SK-N-DZ (cell line): ENCODE measurements around the gene COL23A1. TPM values are rescaled to one million over a fixed set of nuclear protein-coding genes. Genes with fewer than 3 reads are reported as not detected.
A peak's percentile ranks its signal among the peaks of the same experiment; 100 is the strongest.

ENCODE experiments used
- DNase-seq: peaks from one replicate; pipeline ENCODE4 v3.0.0-alpha.2; 2015; ENCODE audit warnings: low spot score
- polyA plus RNA-seq, 2 experiments: library from polyadenylated mRNA; depleted of rRNA; stranded (reverse); fragments of >200 nt; gene quantifications; 2 replicates each; pipeline ENCODE4 v1.2.3, GENCODE V29; 2014

The COL23A1 gene
- not detected in 2 replicates for polyA plus RNA-seq (2014; cell fraction: cytosol; rRNA removed)
- polyA plus RNA-seq (2014; cell fraction: nucleus; rRNA removed): 0.11 TPM in 1 of 2 replicates, not detected in the other

DNA sequence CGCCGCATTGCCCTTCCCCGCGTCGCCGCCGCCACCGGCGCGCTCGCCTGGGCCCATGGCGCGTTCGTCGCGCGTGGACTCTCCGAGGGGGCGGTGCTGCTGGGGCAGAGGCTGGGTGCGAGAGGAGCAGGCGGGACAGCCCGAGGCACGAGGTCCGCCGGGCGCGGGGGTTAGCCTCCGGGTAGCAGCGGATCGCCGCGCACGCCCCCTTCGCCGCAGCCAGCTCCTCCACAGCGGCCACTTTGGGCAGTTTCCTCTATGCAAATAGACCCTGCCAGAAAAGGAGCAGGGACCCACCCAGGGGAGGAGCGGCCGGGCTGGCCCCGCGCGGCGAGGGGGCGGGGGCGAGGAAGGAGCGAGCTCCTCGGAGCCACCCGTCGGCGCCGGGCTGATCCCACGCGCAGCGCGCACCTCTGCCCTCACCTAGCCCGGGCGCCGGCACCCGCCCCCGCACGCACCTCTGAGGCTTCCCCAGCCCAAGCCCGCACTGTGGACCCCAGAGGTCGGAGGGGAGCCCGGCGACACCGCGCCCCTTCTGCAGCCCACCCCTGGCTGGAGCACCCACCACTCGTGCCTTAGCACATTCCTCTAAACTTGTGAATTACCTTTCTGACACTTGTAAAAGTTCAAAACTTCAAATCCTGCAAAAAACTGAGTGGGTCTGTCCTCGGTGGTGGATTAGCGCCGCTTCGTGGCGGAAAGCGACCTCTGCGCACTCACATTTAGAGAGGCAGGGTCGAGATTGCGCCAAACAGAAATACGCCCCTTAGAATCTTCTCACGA lies at the start of gene COL23A1:
TSS of gene COL23A1 (minus strand) at position 253 of the 783 bp plus-strand sequence.
- DNase-seq: peak; percentile 56

DNA sequence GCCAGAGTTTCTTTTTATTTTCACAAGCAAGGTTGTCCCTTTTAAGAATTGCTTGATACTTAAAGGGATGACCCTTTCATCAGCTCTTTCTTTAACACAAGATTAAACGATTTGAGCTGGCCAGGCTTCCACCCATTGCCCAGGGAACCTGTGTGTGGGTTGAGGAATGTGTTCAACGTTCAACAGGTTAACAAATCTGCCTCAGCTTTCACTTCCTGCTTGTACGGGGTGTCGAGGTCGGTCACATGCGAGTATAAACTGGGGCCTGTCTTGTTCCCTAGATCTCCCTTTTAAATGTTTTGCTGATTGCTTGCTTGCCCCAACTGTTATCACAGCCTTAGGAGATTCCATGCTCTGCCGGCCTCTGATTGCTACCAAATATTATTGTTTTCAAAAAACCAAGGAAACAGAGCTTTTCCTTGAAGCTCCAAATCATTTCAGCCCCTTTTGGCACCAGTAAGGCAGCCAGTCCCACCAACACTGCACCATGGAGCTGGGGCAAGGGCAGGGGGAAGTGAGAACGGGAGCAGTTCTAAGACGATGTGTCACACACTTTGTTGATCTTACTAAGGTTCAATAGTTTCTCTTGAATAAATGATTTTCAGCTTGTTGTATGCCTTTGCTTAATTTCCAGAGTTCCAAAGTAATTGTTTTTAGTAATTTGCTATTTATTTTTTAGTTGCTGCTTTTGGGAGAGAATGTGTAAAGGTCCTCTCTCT lies 47.3 kb upstream of the COL23A1 start:
- no peak for DNase-seq

DNA sequence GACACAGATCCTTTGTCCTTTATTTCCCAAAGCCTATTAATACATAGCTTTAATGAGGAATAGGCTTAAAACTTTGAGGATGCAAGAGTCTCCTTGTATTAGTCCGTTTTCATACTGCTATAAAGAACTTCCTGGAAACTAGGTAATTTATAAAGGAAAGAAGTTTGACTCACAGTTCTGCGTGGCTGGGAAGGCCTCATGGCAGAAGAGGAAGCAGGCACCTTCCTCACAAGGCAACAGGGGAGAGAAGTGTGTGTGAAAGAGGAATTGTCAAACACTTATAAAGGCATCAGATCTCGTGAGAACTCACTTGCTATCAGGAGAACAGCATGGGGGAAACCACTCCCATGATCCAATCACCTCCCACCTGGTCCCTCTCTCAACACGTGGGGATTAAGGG lies 42.1 kb upstream of the COL23A1 start:
- no peak for DNase-seq

DNA sequence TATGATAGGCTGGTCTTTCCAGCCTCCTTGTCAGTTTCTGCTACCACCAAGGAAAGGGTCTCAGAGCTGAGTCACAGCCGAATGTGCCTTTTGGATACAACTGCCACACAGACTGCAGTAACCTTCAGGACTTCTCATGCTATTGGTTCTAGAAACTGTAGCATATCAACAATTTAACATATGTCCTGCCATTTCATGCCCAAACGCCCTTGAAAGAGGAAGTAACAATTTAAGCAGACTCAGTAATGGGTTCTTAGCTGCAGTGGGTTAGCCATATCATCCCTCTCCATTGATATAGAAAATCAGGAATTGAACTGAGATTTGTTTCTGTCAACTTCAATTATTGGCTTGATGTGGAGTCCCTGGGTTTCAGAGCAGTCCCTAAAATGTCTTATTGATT lies 40.8 kb upstream of the COL23A1 start:
- no peak for DNase-seq

DNA sequence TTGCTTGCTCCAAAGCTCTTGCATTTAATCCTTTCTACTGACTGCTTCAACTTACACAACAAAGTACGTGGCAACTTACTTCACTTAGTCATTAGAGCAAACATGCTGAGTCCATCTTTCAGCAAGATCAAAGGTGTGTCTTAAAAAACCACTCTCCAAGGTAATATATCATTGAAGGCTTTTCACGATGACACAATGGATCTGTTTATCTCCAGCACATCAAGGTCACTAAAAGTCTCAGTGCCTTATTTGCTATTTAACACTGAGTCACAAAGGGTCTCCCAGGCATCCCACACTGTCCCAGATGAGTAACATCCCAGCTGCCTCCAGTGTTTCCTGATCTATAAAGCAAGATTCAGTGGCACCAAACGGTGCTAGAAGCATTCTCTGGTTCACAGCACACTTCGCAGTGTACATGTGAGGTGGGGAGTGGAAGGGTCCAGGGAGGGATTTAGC lies 40.3 kb upstream of the COL23A1 start:
- peak; percentile 10 for DNase-seq

DNA sequence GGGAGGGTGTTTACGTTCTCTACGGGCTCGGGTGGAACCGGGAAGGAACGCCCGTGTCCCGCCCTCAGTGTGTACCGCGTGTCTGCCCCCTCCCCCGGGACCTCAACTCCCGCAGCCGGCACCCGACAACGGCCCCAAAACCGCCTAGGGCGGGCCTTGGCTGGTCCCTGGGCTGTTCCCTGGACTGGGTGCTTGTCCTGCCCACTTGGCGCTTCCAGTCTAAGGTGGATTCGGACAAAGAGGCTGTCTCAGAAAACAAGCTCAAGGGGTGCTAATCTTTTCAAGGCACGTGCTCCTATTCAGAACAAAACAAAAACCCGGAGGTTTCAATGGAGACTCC lies 37.0 kb upstream of the COL23A1 start:
- DNase-seq: no peak

DNA sequence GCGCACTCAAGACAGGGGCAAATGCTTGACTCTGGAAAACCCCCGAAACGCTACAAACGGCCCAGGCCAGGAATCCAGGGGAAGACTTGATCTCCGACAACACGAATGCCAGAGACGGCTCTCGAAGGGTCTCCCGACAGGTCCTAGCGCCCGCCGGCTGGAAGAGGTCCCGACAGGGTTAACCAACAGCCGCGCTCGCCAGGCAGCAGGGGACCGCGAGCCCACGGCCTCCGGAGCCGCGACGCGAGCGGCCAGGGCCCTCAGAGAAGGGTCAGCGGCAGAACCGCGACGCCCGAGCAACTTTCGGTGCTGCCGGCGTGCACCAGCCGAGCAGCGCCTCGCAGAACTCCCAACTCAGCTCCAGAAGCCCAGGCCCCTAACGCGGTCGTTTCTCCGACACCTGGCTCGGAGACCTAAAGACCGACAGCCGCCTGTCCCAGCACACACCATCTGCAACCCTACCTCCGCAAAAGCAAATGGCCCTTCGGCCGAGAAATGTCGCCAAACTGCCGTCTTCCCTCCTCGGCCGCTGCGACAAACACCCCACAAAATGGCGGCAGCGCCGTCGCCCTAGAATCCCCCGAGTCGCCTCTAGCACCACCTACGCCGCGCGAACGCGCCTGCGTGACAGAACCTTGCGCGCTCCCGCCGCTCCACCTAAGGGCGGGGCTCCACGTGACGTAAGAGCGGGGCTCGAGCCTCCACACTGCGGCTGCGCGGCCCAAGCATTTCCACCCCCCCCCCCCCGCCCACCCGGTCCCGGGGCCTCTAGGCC lies 36.5 kb upstream of the COL23A1 start, which contains the start of gene CLK4:
TSS of gene CLK4 (minus strand) at position 567 of the 775 bp plus-strand sequence. CDS start 3,634 bp downstream, outside the sequence.
- peak; percentile 92 for DNase-seq

DNA sequence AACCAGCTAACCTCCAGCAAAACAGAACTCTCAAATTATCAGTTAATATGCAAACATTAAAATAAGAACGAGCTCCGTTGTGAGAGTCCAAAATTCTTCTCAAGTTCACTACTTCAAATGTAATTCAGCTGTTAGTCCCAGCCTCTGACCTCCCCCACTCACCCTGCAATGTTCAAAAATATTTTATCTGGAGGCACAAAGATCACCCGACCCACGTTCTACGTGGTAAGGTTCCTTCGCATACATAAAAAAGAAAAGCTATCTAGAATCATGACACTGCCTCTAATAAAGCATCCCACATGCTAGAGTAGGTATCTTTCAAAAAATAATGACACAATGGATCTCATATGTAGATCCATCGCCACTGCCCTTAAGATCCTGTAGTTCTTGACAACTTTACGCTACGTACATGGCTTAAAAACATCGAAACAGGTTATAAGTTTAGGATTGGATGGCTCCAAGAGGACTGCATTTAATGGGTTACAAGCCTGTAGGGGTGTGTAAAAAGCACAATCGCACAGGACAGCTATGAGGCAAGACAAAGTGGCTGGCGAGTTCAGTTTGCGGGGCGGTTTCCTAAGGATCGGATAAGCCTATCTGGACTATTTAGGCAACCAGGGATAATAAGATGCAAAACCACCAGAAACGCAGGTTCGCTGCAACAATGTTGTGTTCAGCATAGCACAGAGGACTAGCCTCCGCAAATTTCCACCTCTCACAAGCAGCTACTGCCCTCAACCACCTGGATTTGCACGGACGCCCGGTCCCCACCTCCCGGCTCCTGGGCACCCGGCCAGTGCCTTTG lies 35.7 kb upstream of the COL23A1 start:
- no peak for DNase-seq

DNA sequence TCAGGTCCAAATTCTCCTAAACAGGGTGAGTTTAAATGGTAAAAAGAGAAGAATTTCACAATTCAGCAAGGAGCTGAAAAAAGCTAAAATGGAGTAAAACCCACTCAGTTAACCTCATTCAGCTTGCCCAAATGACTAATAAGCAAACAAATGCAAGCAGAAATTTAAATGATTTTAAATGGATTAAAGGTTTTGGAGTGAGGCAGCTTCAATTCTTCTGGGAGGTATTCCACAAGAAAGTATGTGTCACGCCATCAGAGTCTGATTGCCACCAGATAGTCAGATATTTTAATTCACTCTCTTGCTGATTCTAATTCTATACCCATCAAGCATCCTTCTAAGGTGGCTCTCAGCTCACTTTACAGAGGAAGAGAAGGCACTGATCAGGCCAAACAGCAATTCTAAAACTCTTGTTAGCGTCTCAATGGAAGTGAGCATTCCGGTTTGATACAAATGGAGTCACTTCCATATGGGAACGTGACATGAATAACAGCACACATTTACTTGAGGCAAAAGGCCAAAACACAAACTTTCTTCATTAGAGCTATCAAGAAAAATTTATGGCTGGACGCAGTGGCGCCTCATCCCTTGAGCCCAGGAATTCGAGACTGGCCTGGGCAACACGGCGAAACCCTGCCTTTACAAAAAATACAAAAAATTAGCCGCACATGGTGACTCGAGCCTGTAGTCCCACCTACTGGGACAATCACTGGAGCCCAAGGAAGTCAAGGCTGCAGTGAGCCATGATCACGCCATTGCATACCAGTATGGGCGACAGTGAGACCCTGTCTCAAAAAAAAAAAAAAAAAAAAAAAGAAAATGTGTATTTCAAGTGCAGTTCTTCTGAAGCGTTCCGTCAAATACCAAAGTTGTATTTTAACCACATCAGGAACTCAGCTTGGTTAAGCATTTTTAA lies 34.7 kb upstream of the COL23A1 start:
- no peak for DNase-seq

DNA sequence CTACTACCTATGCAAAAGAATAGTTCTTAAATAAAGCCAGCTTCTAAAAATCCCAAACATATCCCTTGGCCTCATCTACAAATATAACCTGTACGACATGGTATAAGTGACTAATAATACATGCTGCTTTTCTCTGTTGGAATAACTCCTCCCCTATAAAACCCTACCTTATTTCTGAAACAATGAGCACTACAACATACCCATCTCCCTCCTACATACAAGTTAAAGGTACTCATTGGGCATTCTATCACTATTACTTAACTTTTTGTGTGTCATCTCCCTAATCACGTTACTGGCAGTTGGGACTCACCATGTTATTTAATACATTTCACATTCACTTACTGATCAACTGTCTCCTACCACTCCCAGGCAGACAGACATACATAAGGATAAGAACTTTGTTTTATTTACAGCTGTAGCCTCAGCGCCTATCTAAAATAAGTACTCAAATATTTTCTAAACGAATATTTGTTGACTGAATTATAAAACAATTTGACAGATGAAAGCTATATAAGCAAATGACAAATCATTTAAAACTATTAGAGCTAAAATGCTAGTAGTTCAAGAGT lies 32.6 kb upstream of the COL23A1 start:
- no peak for DNase-seq

DNA sequence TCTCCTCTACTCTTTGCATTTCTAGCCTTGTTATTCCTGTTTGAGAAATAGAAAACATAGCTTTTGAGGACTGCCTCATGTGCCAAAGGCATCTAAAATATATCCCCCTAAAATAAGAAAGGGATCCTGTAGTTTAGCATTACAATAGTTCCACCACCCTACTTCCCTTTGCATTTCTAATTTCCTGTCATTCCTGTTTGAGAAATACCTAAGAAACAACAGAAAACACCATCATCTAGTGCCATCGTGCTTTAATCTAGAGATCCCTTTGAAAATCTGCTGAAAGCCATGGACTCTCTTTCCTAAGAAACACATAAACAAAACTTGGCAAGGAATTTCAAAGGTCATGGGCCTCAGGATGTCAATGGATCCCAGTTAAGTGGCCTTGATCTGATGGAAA lies 29.2 kb upstream of the COL23A1 start:
- no peak for DNase-seq

DNA sequence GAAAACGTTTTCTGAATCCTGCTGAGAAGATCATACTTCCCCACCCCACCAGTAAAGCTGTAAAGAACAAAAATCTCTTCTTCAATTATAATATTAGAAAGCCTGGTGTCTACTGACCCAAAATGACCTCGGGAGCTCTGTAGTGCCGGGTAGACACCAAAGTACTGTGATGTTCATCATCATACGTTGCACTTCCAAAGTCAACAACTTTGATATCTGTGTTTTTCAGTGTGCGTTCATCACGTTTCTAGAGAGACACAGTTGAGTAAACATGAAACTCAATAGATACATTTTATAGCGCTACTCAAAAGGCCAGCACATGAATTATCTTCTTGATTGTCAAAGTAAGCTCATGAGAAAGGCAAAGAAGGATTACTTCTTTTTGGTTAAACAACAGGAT lies 22.1 kb upstream of the COL23A1 start:
- no peak for DNase-seq

DNA sequence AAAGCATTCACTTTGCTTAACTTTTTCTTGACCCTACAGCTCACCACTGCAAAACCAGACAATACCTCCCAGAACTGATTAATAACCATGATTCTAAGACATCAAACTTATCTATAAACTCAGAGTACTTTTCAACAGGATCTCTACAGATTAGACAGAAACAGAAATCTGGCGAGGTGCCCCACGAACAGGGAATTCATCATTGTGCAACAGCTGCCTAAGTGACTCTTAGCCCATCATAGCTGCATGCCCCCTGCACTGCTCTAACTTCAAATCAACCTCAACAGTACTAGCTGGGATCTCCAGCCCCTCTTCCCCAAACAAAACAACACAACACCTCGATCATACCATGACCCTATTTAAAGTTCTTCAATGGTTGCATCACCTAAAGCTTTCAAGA lies 16.1 kb upstream of the COL23A1 start:
- DNase-seq: no peak

DNA sequence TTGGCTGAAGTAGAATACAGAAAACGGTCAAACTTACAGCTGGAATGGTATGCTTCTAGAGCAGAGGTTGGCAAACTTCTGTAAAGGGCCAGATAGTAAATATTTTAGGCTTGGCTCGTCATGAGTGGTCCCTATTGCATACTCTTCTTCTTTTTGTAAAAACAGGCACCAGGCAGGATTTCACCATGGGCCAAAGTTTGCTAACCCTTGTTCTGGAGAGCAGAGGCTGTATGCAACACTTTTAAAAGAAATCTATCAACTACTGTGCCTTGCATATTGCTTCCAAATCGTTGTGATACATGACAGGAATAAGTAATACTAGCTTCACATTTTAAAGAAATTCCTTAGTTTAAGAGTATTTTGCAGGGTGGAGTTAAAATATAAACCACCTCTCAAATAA lies 15.6 kb upstream of the COL23A1 start:
- no peak for DNase-seq

DNA sequence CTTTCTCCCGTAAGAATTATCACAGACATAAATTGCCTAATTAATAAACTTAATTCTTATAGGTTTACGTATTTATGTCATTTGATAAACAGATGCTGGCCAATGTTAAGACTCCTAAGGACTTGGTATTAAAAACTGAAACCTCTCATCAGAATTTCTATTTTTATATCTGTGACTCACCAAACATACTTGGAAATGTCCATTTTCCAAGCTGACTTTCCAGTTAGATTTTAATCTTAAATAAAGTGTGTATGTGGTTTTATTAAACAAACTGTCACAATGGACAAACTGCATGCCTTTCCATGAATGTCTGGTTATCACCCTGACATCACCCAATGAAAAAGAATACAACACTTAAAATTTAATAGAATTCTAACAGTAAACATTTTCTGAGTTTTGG lies 12.6 kb upstream of the COL23A1 start:
- no peak for DNase-seq

DNA sequence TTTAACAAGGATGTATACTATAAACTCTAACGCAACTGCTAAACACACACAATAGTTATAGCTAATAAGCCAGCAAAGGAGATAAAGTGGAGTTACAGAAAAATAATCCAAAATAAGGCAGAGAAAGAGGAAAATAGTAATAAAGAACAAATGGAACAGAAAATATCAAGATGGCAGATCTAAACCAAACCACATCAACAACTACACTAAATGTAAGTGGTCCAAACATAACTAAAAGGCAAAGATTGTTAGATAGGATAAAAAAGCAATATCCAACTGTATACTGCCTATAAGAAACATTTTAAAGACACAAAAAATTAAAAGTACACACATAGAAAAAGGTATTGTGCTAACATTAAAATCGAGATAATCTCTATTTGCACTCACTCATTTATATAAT lies 5.6 kb upstream of the COL23A1 start:
- DNase-seq: no peak

DNA sequence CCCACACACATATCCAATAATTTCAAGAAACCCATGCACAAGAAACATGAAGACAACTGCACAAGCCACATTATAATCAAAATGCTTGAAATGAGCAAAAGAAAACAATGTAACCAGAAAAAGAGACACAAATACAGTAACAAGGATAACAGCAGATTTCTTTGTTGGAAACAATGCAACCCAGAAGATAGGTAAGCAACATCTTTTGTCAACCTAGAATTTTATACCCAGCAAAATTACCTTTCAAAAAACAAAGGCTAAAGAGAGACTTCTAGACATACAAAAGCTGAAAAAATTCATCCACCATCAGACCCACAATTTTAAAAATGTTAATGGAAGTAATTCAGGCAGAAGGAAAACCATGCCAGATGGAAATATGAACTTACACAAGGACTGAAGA lies 5.0 kb upstream of the COL23A1 start:
- no peak for DNase-seq

DNA sequence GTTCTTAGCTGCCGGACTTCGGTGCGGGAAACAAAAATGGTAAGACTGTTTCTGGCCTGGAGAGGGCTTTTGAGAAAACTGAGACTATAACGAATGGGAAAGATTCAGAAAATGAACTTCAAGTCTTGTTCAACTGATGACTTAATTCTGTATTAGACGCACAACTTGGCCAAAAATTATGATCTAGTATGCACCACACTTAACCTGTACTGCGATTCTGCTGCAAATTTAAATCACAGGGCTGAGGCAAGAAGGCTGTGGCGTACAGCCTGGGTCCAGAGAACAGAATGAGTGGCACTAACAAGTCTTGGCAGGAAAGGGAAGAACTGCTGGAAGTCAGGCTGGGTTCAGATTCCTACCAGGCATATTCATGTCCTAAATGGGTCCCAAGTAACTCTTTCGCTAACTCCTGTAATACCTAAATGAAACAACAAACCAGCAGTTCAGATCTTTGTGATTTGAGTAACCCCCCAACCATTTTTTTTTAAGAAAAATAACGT lies 781 bp upstream of the COL23A1 start:
- DNase-seq: no peak
